Neural progenitor cell (in vitro differentiated cells): ENCODE data around the gene TGFB1I1. TPM values are rescaled to one million over a fixed set of nuclear protein-coding genes. Genes with fewer than 3 reads are reported as not detected.

Experiments used
- DNase-seq: peaks from one replicate; pipeline ENCODE4 v3.0.0-alpha.2; 2016; ENCODE audit warnings: low spot score
- H2AFZ ChIP-seq: fragments of 200-600 bp; sonication (generic); replicated peaks from 2 replicates; pipeline ENCODE4 v1.6.1; 2016; ENCODE audit warnings: antibody characterized with exemption
- H3F3A ChIP-seq: fragments of 200-600 bp; sonication (generic); 2 replicates; pipeline ENCODE4 v1.6.1; 2016; ENCODE audit warnings: antibody characterized with exemption, low read depth
- H3K27ac ChIP-seq: fragments of 200-600 bp; sonication (generic); 2 replicates; pipeline ENCODE4 v1.5.1; 2016; ENCODE audit warnings: mild to moderate bottlenecking
- H3K27me3 ChIP-seq: fragments of 200-600 bp; sonication (generic); 2 replicates; pipeline ENCODE4 v1.6.1; 2016; ENCODE audit warnings: mild to moderate bottlenecking, moderate library complexity
- H3K36me3 ChIP-seq: fragments of 200-600 bp; sonication (generic); 2 replicates; pipeline ENCODE4 v1.5.1; 2016
- H3K4me1 ChIP-seq: fragments of 200-600 bp; sonication (generic); 2 replicates; pipeline ENCODE4 v1.6.1; 2016; ENCODE audit warnings: mixed run types
- H3K4me2 ChIP-seq: fragments of 200-600 bp; sonication (generic); 2 replicates; pipeline ENCODE4 v1.6.1; 2016
- H3K4me3 ChIP-seq: fragments of 200-600 bp; sonication (generic); 2 replicates; pipeline ENCODE4 v1.5.1; 2016
- H3K79me2 ChIP-seq: fragments of 200-600 bp; sonication (generic); 2 replicates; pipeline ENCODE4 v1.6.1; 2016; ENCODE audit warnings: low read depth
- H3K9ac ChIP-seq: fragments of 200-600 bp; sonication (generic); 2 replicates; pipeline ENCODE4 v1.6.1; 2016
- H3K9me3 ChIP-seq: fragments of 200-600 bp; sonication (generic); 2 replicates; pipeline ENCODE4 v1.5.1; 2016; ENCODE audit warnings: low read depth
- H4K20me1 ChIP-seq: fragments of 200-600 bp; sonication (generic); 2 replicates; pipeline ENCODE4 v1.6.1; 2016; ENCODE audit warnings: low read depth
- H3K27ac Mint-ChIP-seq: 3 replicates; pipeline ENCODE4 v1.8.0; 2021; ENCODE audit warnings: mixed read lengths
- H3K27me3 Mint-ChIP-seq: 2 replicates; pipeline ENCODE4 v1.8.0; 2022; ENCODE audit warnings: low read depth, mild to moderate bottlenecking, inconsistent platforms, moderate library complexity, mixed read lengths; ENCODE audit not compliant: insufficient read depth
- H3K36me3 Mint-ChIP-seq: 3 replicates; pipeline ENCODE4 v1.8.0; 2021; ENCODE audit warnings: mixed read lengths
- H3K4me1 Mint-ChIP-seq: 3 replicates; pipeline ENCODE4 v1.8.0; 2021; ENCODE audit warnings: mixed read lengths
- H3K4me3 Mint-ChIP-seq: 3 replicates; pipeline ENCODE4 v1.8.0; 2021; ENCODE audit warnings: mild to moderate bottlenecking, moderate library complexity, mixed read lengths
- H3K9me3 Mint-ChIP-seq: 3 replicates; pipeline ENCODE4 v1.8.0; 2020; ENCODE audit warnings: mixed read lengths
- CTCF ChIP-seq: fragments of 200-600 bp; sonication (generic); IDR thresholded peaks from 2 replicates; pipeline ENCODE4 v1.5.1; 2017; ENCODE audit warnings: antibody characterized with exemption, mild to moderate bottlenecking
- EZH2 ChIP-seq: fragments of 200-600 bp; sonication (generic); IDR thresholded peaks from 2 replicates; pipeline ENCODE4 v1.6.1; 2017; ENCODE audit warnings: antibody characterized with exemption, mild to moderate bottlenecking, moderate library complexity
- EZH2phosphoT487 ChIP-seq: fragments of 200-600 bp; sonication (generic); IDR thresholded peaks from 2 replicates; pipeline ENCODE4 v1.6.1; 2017; ENCODE audit warnings: antibody characterized with exemption
- total RNA-seq: library from RNA; depleted of rRNA; stranded (reverse); fragments of >200 nt; gene quantifications from 2 replicates; pipeline ENCODE4 v1.2.3, GENCODE V29; 2015; ENCODE audit warnings: low replicate concordance

TGFB1I1 gene
- total RNA-seq, 1 donor from 2014 or later = not detected

- no peak overlapping the region for H3K4me3 ChIP-seq
- no peak for DNase-seq
- TF ChIP-seq EZH2phosphoT487 (no peak), CTCF (no peak), EZH2 (no peak)
- Mint-ChIP-seq H3K4me1 (no peaks in the 10 kb centered on the region), H3K9me3 (no peaks in the 10 kb centered on the region), H3K27me3 (no peaks in the 10 kb centered on the region), H3K36me3 (peaks cover 13% of the 10 kb centered on the region), H3K4me3 (no peak overlapping the region), H3K27ac (no peak overlapping the region)
- H3F3A ChIP-seq = no peaks in the 10 kb centered on the region
- H3K9ac ChIP-seq = no peak overlapping the region
- H3K36me3 ChIP-seq = no peaks in the 10 kb centered on the region
- H3K79me2 ChIP-seq = no peaks in the 10 kb centered on the region
- H3K27me3 ChIP-seq = no peaks in the 10 kb centered on the region
- no peaks in the 10 kb centered on the region for H3K4me1 ChIP-seq
- H4K20me1 ChIP-seq = peaks cover 3% of the 10 kb centered on the region
- no peak overlapping the region for H3K4me2 ChIP-seq
- H3K9me3 ChIP-seq = no peaks in the 10 kb centered on the region
- no peak overlapping the region for H2AFZ ChIP-seq
- no peak overlapping the region for H3K27ac ChIP-seq
Measured at GRCh38 chr16:31499928-31500327, 28.0 kb downstream of the TGFB1I1 start.

GRCh38 chr16:31501226-31501965 is 29.4 kb downstream of the TGFB1I1 start:
- no peak for DNase-seq
- H3K9me3 Mint-ChIP-seq = no peaks in the 10 kb centered on the region
- H4K20me1 ChIP-seq = peaks cover 3% of the 10 kb centered on the region
- H3K4me2 ChIP-seq = no peak overlapping the region
- H2AFZ ChIP-seq = no peak overlapping the region
- H3K27me3 Mint-ChIP-seq = no peaks in the 10 kb centered on the region
- no peak overlapping the region for H3K27ac ChIP-seq
- no peak overlapping the region for H3K27ac Mint-ChIP-seq
- no peak for TF ChIP-seq CTCF
- TF ChIP-seq EZH2 = no peak
- TF ChIP-seq EZH2phosphoT487 = no peak
- H3K4me3 ChIP-seq = no peak overlapping the region
- H3K36me3 ChIP-seq = no peaks in the 10 kb centered on the region
- H3K79me2 ChIP-seq = no peaks in the 10 kb centered on the region
- no peaks in the 10 kb centered on the region for H3K4me1 ChIP-seq
- peaks cover 3% of the 10 kb centered on the region for H3K4me1 Mint-ChIP-seq
- H3K9ac ChIP-seq = no peak overlapping the region
- no peaks in the 10 kb centered on the region for H3K9me3 ChIP-seq
- H3K36me3 Mint-ChIP-seq = peaks cover 13% of the 10 kb centered on the region
- no peaks in the 10 kb centered on the region for H3F3A ChIP-seq
- H3K4me3 Mint-ChIP-seq = no peak overlapping the region
- H3K27me3 ChIP-seq = no peaks in the 10 kb centered on the region

- no peak for TF ChIP-seq CTCF
- Mint-ChIP-seq H3K36me3 (peaks cover 13% of the 10 kb centered on the region), H3K4me3 (no peak overlapping the region), H3K9me3 (no peaks in the 10 kb centered on the region), H3K27me3 (no peaks in the 10 kb centered on the region), H3K27ac (no peak overlapping the region), H3K4me1 (peaks cover 4% of the 10 kb centered on the region)
- no peaks in the 10 kb centered on the region for H3K27me3 ChIP-seq
- H3K36me3 ChIP-seq = no peaks in the 10 kb centered on the region
- H3K4me2 ChIP-seq = no peak overlapping the region
- DNase-seq = no peak
- H3K9ac ChIP-seq = no peak overlapping the region
- no peak overlapping the region for H2AFZ ChIP-seq
- H3K4me3 ChIP-seq = no peak overlapping the region
- H3K79me2 ChIP-seq = peaks cover 4% of the 10 kb centered on the region
- H3K4me1 ChIP-seq = peaks cover 2% of the 10 kb centered on the region
- no peak overlapping the region for H3K27ac ChIP-seq
- H4K20me1 ChIP-seq = peaks cover 3% of the 10 kb centered on the region
- H3F3A ChIP-seq = no peaks in the 10 kb centered on the region
- no peaks in the 10 kb centered on the region for H3K9me3 ChIP-seq
Measured at GRCh38 chr16:31501966-31502348, 30.0 kb downstream of the TGFB1I1 start.
